ENCODE results near the gene CDHR1.
A peak's percentile ranks its signal among the peaks of the same experiment; 100 is the strongest.

CDHR1 gene

GRCh38 chr10:84235096-84235495, 40.8 kb downstream of the CDHR1 start:
- DNase-seq, result no peak

- no peak for DNase-seq
These were observed 42.5 kb downstream of the CDHR1 start for GRCh38 chr10:84236807-84237198.

GRCh38 chr10:84237199-84238051, 43.1 kb downstream of the CDHR1 start:
- no peak for DNase-seq

- DNase-seq, result no peak
These were observed 44.6 kb downstream of the CDHR1 start for GRCh38 chr10:84238909-84239308.

- no peak for DNase-seq
These were observed 47.0 kb downstream of the CDHR1 start, which contains the start of gene LRIT1 for GRCh38 chr10:84241185-84241790. Gene LRIT1 (minus strand): TSS chr10:84241546. CDS start chr10:84241439, 107 bp downstream.

GRCh38 chr10:84243759-84244158, 49.4 kb downstream of the CDHR1 start:
- no peak for DNase-seq

- no peak for DNase-seq
These were observed 50.4 kb downstream of the CDHR1 start, which contains the start of gene RGR for GRCh38 chr10:84244651-84245270. Gene RGR (plus strand): TSS chr10:84245053. CDS start chr10:84245091, 38 bp downstream.

GRCh38 chr10:84247496-84247895, 53.2 kb downstream of the CDHR1 start:
- no peak for DNase-seq

GRCh38 chr10:84248794-84249193, 54.5 kb downstream of the CDHR1 start:
- DNase-seq, result no peak

- DNase-seq, result no peak
These were observed 60.5 kb downstream of the CDHR1 start for GRCh38 chr10:84254552-84255478.

- DNase-seq, result no peak
These were observed 62.4 kb downstream of the CDHR1 start for GRCh38 chr10:84256510-84257342.

GRCh38 chr10:84257343-84258020, 63.1 kb downstream of the CDHR1 start:
- no peak for DNase-seq

- DNase-seq, result no peak
These were observed 63.8 kb downstream of the CDHR1 start for GRCh38 chr10:84258034-84258695.

- DNase-seq, result no peak
These were observed 67.0 kb downstream of the CDHR1 start for GRCh38 chr10:84261236-84261915.

GRCh38 chr10:84262190-84262956, 68.0 kb downstream of the CDHR1 start:
- no peak for DNase-seq

GRCh38 chr10:84263716-84264115, 69.4 kb downstream of the CDHR1 start:
- no peak for DNase-seq

GRCh38 chr10:84264611-84265141, 70.3 kb downstream of the CDHR1 start:
- DNase-seq, result peak; percentile 81

- peak; percentile 29 for DNase-seq
These were observed 71.1 kb downstream of the CDHR1 start for GRCh38 chr10:84265418-84265817.
